K562 (cell line): Measurements from ENCODE around the gene RPTOR. TPM values are rescaled to one million over a fixed set of nuclear protein-coding genes. Genes with fewer than 3 reads are reported as not detected.

ENCODE experiments used
- CTBP1 ChIP-seq: fragments of 450-650 bp; IDR thresholded peaks from 2 replicates; pipeline ENCODE4 v1.6.1; 2016; ENCODE audit warnings: borderline replicate concordance
- EP400 ChIP-seq: fragments of 450-650 bp; IDR thresholded peaks from 2 replicates; pipeline ENCODE4 v1.6.1; 2017; ENCODE audit warnings: antibody characterized with exemption, mild to moderate bottlenecking, moderate library complexity
- HMG20A ChIP-seq: fragments of 450-650 bp; formaldehyde crosslinking; conservative IDR thresholded peaks from 2 replicates; pipeline ENCODE4 v1.4.0; 2020; ENCODE audit warnings: mild to moderate bottlenecking, mixed read lengths
- JUNB ChIP-seq: fragments of 450-650 bp; formaldehyde crosslinking; conservative IDR thresholded peaks from 2 replicates; pipeline ENCODE4 v1.4.0; 2020; ENCODE audit warnings: mild to moderate bottlenecking
- KLF16 ChIP-seq: IDR thresholded peaks from 2 replicates; pipeline ENCODE4 v1.6.1; 2016; ENCODE audit warnings: antibody characterized with exemption
- MEF2A ChIP-seq: IDR thresholded peaks from 2 replicates; pipeline ENCODE4 v1.6.1; 2011; ENCODE audit warnings: low read depth, mild to moderate bottlenecking, low read length, moderate library complexity; ENCODE audit not compliant: control insufficient read depth
- MTA3 ChIP-seq: fragments of 450-650 bp; formaldehyde crosslinking; IDR thresholded peaks from 2 replicates; pipeline ENCODE4 v1.6.1; 2017; ENCODE audit warnings: mild to moderate bottlenecking, borderline replicate concordance
- PRPF4 ChIP-seq: fragments of 200-400 bp; formaldehyde crosslinking; IDR thresholded peaks from one replicate; pipeline ENCODE4 v1.6.1; 2017; ENCODE audit warnings: low read length, low read depth, mild to moderate bottlenecking; ENCODE audit not compliant: insufficient read depth, poor library complexity, severe bottlenecking
- PTBP1 ChIP-seq: fragments of 200-400 bp; formaldehyde crosslinking; IDR thresholded peaks from 2 replicates; pipeline ENCODE4 v1.6.1; 2017; ENCODE audit warnings: low read depth, low read length
- RFX1 ChIP-seq: fragments of 450-650 bp; IDR thresholded peaks from 2 replicates; pipeline ENCODE4 v1.6.1; 2016; ENCODE audit warnings: mild to moderate bottlenecking, moderate library complexity
- RHOXF2B ChIP-seq: fragments of 250-450 bp; sonication (Bioruptor Pico); conservative IDR thresholded peaks from 2 replicates; pipeline ENCODE4 v1.5.1; 2021
- SIN3A ChIP-seq, 2 experiments: fragments of 150-350 bp in 1 of 2; IDR thresholded peaks; 2 replicates each; pipeline ENCODE4 v1.6.1; 2011 to 2016; ENCODE audit warnings: borderline replicate concordance in 2 of 2, low read depth in 2 of 2, low read length in 2 of 2, mild to moderate bottlenecking in 2 of 2, moderate library complexity in 2 of 2; ENCODE audit not compliant: control insufficient read depth in 1 of 2
- SMARCB1 ChIP-seq: IDR thresholded peaks from 2 replicates; pipeline ENCODE4 v1.6.1; 2011; ENCODE audit warnings: improper control_type of control experiment, low read depth; ENCODE audit not compliant: insufficient read length
- SRSF9 ChIP-seq: fragments of 200-400 bp; formaldehyde crosslinking; IDR thresholded peaks from 2 replicates; pipeline ENCODE4 v1.6.1; 2017; ENCODE audit warnings: low read depth, low read length, borderline replicate concordance
- U2AF1 ChIP-seq: fragments of 200-400 bp; formaldehyde crosslinking; optimal IDR thresholded peaks from 2 replicates; pipeline ENCODE3; 2017; ENCODE audit warnings: mild to moderate bottlenecking, low read depth, low read length, moderate library complexity
- YY1 ChIP-seq, 3 experiments: IDR thresholded peaks; 2 replicates each; pipeline ENCODE4 v1.6.1; 2011; ENCODE audit warnings: low read length in 2 of 3, mild to moderate bottlenecking in 2 of 3, moderate library complexity in 2 of 3, borderline replicate concordance in 1 of 3, control low read depth in 1 of 3, low read depth in 1 of 3; ENCODE audit not compliant: insufficient read depth in 3 of 3, insufficient replicate concordance in 2 of 3, control insufficient read depth in 1 of 3, insufficient read length in 1 of 3; ENCODE audit errors: extremely low read depth in 1 of 3
- ZFP36 ChIP-seq: fragments of 150-350 bp; IDR thresholded peaks from 2 replicates; pipeline ENCODE4 v1.6.1; 2018; ENCODE audit warnings: low read length, low read depth; ENCODE audit not compliant: partially characterized antibody
- ZKSCAN3 ChIP-seq: fragments of 250-450 bp; sonication (Bioruptor Pico); IDR thresholded peaks from 2 replicates; pipeline ENCODE4 v1.4.0; 2020
- polyA plus RNA-seq, 8 experiments: library from polyadenylated mRNA; depleted of rRNA in 4 of 8; stranded (reverse) in 5 of 8; unstranded in 3 of 8; fragments of >200 nt; fragmentation: Nextera tagmentation in 2 of 8; fragmentation: Illumina TruSeq in 1 of 8; extraction: Ambion mirVana in 2 of 8; extraction: Trizol in 1 of 8; gene quantifications; 2 replicates each; pipeline versions ENCODE4 v1.2.1 to v1.2.3, GENCODE V29; 2011 to 2014; ENCODE audit warnings: inconsistent platforms in 1 of 8, missing spikeins in 1 of 8
- total RNA-seq, 7 experiments: library from RNA; depleted of rRNA in 6 of 7; stranded (reverse); fragments of >200 nt in 6 of 7; fragmentation: Illumina TruSeq in 2 of 7; extraction: Trizol in 2 of 7; gene quantifications; 2 replicates each; pipeline versions ENCODE4 v1.2.1 to v1.2.3, GENCODE V29; 2011 to 2021; ENCODE audit warnings: low replicate concordance in 1 of 7
- TF ChIP-seq, protein P1 (sequence below): fragments of 250-450 bp; sonication (Bioruptor Pico); IDR thresholded peaks from 2 replicates; pipeline ENCODE4 v1.4.0; 2020; ENCODE audit warnings: mild to moderate bottlenecking, moderate library complexity, borderline replicate concordance
- TF ChIP-seq, protein P2 (sequence below): sonication (generic); formaldehyde crosslinking; IDR thresholded peaks from 2 replicates; pipeline ENCODE4 v1.8.0; 2023; ENCODE audit warnings: mild to moderate bottlenecking, missing genetic modification reagents

RPTOR gene
- total and polyA plus RNA-seq, 9 of the 15 experiments (the other 6 are each of a cell fraction or from before 2014, with no cell fraction given) = 0.24 to 54.1 (median 10.2) TPM

- TF ChIP-seq PTBP1 = no peak
- TF ChIP-seq SIN3A (IDR thresholded peaks at IDR 0.05; ENCODE audit: borderline replicate concordance in 2 of 2, control insufficient read depth in 1 of 2, low read depth in 2 of 2, low read length in 2 of 2) = peak; percentile 59 to 75; a peak in 2 of 4 replicates
- no peak for TF ChIP-seq SRSF9
- TF ChIP-seq U2AF1 = no peak
- TF ChIP-seq RFX1 = no peak
- no peak for TF ChIP-seq JUNB (CRISPR knock-in tag)
- TF ChIP-seq MEF2A = no peak
- TF ChIP-seq MTA3 = peak; percentile 100
- TF ChIP-seq HMG20A = no peak
- peak; percentile 71 for TF ChIP-seq CTBP1
- TF ChIP-seq SMARCB1 = no peak
- TF ChIP-seq, protein P1, sequence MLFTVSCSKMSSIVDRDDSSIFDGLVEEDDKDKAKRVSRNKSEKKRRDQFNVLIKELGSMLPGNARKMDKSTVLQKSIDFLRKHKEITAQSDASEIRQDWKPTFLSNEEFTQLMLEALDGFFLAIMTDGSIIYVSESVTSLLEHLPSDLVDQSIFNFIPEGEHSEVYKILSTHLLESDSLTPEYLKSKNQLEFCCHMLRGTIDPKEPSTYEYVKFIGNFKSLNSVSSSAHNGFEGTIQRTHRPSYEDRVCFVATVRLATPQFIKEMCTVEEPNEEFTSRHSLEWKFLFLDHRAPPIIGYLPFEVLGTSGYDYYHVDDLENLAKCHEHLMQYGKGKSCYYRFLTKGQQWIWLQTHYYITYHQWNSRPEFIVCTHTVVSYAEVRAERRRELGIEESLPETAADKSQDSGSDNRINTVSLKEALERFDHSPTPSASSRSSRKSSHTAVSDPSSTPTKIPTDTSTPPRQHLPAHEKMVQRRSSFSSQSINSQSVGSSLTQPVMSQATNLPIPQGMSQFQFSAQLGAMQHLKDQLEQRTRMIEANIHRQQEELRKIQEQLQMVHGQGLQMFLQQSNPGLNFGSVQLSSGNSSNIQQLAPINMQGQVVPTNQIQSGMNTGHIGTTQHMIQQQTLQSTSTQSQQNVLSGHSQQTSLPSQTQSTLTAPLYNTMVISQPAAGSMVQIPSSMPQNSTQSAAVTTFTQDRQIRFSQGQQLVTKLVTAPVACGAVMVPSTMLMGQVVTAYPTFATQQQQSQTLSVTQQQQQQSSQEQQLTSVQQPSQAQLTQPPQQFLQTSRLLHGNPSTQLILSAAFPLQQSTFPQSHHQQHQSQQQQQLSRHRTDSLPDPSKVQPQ (CRISPR knock-in tag) = no peak
- TF ChIP-seq, protein P2, sequence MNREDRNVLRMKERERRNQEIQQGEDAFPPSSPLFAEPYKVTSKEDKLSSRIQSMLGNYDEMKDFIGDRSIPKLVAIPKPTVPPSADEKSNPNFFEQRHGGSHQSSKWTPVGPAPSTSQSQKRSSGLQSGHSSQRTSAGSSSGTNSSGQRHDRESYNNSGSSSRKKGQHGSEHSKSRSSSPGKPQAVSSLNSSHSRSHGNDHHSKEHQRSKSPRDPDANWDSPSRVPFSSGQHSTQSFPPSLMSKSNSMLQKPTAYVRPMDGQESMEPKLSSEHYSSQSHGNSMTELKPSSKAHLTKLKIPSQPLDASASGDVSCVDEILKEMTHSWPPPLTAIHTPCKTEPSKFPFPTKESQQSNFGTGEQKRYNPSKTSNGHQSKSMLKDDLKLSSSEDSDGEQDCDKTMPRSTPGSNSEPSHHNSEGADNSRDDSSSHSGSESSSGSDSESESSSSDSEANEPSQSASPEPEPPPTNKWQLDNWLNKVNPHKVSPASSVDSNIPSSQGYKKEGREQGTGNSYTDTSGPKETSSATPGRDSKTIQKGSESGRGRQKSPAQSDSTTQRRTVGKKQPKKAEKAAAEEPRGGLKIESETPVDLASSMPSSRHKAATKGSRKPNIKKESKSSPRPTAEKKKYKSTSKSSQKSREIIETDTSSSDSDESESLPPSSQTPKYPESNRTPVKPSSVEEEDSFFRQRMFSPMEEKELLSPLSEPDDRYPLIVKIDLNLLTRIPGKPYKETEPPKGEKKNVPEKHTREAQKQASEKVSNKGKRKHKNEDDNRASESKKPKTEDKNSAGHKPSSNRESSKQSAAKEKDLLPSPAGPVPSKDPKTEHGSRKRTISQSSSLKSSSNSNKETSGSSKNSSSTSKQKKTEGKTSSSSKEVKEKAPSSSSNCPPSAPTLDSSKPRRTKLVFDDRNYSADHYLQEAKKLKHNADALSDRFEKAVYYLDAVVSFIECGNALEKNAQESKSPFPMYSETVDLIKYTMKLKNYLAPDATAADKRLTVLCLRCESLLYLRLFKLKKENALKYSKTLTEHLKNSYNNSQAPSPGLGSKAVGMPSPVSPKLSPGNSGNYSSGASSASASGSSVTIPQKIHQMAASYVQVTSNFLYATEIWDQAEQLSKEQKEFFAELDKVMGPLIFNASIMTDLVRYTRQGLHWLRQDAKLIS = no peak
- TF ChIP-seq YY1 (IDR thresholded peaks at IDR 0.05; ENCODE audit: borderline replicate concordance in 1 of 3, control insufficient read depth in 1 of 3, extremely low read depth in 1 of 3, insufficient read depth in 3 of 3, insufficient read length in 1 of 3, insufficient replicate concordance in 2 of 3, low read depth in 1 of 3, low read length in 2 of 3) = peak in 2 of 3 experiments; percentile 76 to 80
- peak; percentile 83 for TF ChIP-seq KLF16
- no peak for TF ChIP-seq EP400
- no peak for TF ChIP-seq RHOXF2B (CRISPR knock-in tag)
- no peak for TF ChIP-seq ZKSCAN3
- peak; percentile 39 for TF ChIP-seq ZFP36
- no peak for TF ChIP-seq PRPF4
Observed at GRCh38 chr17:80991645-80992076, 447.0 kb downstream of the RPTOR start, which contains the start of gene CHMP6 (continued).
